Stimulated activated CD8-positive, alpha-beta memory T cell treated with anti-CD3 and anti-CD28 coated beads, Interleukin-2, amount 100 ng/mL, for 1 hour (primary cell): Measurements from ENCODE around the gene TRIO.

ENCODE experiments used
- DNase-seq, 2 donors: peaks; one replicate each; pipeline ENCODE4 v3.0.0-alpha.2; 2020; ENCODE audit warnings: low read depth in 2 of 2

The TRIO gene

GRCh38 chr5:14411216-14411615, 268.1 kb downstream of the TRIO start:
- DNase-seq: no peak

GRCh38 chr5:14413331-14413750, 270.2 kb downstream of the TRIO start:
- no peak for DNase-seq

DNA sequence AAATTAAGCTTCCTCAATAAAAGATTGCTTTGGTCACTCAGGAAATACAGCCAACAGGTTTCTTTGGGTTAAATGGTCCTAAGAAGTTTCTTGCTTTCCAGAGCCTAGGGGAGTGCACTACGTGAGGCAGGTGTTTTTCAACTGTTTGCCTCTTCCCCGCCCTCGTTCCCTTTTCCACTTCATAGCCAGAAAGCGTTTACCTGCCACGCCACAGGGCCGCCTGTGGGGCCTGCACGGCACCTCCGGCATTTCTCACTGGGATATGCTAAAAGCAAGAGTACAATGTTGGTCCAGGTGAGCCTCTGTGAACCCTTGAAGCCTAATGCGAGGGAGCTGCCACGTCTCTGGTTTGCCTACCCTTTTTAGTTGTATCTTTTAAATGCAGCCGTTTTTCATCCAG, 270.9 kb downstream of the TRIO start:
- DNase-seq: no peak

GRCh38 chr5:14414656-14415023, 271.5 kb downstream of the TRIO start:
- no peak for DNase-seq

GRCh38 chr5:14415024-14415697, 272.0 kb downstream of the TRIO start:
- no peak for DNase-seq

- no peak for DNase-seq
Measured at GRCh38 chr5:14415698-14416074, 272.5 kb downstream of the TRIO start.

DNA sequence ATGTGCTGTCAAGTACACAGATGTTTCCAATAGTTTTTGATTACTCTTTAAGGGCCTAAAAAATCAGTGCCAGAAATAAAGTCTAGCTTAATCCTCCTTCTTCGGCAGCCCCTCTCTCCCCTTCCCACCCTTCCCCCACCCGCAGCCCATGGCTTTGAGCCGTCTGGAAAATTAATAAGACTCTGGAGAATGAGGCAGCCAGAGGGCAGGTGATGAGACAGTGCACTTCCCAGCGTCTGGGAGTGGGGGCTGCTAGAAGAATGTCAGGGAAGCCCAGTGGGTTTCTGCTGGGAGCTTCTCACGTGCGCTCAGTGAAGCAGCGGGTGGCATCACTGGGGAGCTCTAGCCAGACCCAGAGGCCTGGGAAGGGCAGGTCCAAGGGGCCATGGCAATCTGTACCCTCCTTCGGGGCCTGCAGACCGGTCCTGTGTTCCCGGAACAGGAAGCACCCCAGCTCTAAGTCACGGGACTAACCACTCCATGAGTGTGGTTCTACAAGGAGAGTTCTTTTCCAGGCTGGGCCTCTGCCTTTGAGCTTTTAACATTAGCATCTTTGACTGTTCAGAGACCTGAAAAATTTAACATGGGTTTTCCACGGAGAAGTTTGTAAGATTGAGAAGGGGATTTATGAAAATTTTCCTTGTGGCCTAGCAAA, 273.6 kb downstream of the TRIO start:
- no peak for DNase-seq

GRCh38 chr5:14417276-14417730, 274.2 kb downstream of the TRIO start:
- no peak for DNase-seq

- no peak for DNase-seq
Measured at GRCh38 chr5:14417792-14418765, 274.9 kb downstream of the TRIO start.

GRCh38 chr5:14419686-14420085, 276.5 kb downstream of the TRIO start:
- DNase-seq: no peak

- no peak for DNase-seq
Measured at GRCh38 chr5:14420101-14420811, 277.1 kb downstream of the TRIO start.

GRCh38 chr5:14421851-14422250, 278.7 kb downstream of the TRIO start:
- DNase-seq: no peak

DNA sequence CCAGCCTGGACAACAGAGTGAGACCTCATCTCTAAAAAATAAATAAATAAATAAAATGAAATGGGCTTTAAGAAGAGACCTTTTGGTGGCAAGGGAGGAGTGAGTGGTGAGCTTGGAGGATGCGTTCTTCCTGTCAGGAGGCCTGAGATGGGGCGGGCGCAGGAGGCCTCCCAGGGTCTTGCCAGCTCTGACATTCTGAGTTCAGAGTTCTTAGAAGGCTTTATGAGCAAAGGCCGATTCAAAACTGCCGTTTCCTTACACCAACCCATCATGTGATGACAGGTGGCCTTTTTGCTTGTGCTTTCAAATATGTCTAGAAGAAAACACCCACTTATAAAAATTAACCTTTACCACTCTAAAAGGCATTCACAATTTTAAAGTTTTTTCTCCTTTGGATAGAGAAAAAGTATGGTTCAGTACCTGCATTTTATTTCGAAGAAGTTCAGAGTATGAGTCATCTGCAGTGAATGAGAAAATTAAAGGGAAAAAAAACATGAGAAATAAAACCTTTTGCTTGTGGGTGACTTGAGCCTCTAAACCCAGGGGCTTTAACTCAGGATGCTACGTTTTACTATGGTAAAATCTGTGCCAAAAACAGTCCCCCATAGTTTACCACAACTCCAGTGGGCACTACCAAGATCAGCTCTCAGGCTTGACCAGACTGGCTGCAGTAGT, 281.0 kb downstream of the TRIO start:
- no peak for DNase-seq

- DNase-seq: no peak
Measured at GRCh38 chr5:14425559-14425958, 282.4 kb downstream of the TRIO start.

DNA sequence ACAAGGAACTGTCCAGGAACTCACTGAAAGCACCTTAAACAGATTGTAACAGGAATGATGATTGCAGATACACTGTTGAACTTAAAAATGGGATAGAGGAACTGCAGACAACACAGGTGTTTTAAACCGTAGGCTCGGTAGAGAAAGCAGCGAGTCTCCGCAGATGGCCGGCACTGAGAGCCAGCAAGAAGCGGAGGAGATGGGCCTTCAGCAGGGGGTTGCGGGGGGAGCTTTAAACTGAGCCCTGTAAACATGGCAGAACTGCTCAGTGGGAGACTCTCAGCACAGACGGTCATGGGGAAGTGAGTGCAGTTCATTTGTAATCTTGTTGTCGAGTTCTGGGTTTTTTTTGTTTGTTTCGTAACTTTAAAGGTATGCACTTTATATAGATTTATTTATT, 283.4 kb downstream of the TRIO start:
- DNase-seq: no peak

DNA sequence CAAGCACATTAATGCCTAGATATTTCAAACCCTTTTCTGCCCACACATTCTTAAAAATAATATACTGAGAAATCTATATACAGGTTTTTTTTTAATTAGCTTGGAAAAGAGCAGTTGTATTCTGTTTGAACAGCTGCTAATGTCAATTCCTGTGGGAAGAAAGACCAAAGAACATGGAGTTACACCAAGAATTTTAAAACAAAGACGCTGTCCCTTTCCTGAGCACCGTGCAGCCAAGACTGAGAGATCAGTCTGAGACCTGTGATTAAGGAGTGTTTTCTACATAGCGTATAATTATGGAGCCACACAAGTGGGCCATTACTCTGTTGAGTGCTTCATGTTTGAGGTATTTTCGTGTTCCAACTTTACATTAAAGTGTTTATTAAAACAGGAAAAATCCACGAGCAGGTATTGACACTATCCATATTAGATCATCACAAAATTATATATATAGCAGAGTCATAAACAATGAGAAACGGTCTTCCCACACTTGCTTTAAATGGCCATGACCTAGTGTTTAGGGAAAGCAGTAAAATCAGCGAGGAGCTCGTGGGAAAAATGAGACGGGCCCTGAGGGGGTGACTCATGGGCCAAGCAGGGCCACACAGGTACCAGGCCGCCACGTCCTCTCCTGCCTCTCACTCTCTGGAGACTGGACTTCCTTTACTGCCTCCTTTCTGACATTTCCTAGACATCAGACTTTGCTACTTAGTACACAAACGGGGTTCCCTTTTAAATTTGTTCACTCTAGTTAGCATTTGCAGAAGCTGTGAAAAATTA, 285.4 kb downstream of the TRIO start:
- no peak for DNase-seq

DNA sequence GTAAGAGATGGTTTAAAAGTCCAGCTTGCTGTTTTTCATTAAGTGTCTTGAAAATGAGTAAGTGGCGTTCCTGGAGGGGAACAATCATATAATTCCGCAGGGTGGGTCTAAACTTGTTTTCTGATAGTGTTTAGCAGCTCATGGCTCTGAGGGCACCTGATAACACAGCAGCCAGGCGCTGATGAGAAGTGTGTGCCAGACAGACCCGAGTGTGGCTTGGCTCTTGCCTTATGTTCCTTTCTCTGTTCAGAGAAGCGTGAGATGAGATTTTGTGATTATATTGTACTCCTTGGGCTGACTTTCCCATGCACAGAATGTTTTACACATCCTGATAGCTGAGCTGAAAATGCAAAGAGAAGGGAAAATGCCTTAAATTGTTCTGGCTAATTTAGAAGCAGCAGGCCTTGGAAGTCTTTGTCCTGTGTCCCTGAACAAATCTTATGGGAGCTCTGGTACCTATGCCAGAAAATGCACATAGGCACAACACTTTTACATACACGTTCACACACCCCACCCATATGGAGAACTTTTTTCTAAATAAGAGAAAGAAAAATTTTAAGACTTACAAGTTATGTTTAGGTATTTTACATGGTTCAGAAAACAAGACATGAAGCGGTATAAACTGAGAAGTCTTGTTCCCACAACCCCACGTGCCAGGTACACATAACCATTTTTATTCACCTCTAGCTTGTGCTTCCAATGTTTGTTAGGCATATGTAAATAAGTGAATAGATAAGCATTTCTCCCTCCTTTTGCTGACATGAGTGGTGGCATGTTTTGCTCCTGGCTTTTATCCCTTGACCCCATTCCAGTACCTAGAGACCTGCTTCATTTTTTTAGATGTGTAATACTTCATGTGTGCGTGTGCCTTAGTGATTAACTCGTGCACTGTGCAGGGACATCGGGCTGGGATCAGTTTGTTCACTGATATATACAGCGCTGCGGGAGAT, 286.2 kb downstream of the TRIO start:
- DNase-seq: no peak

GRCh38 chr5:14431534-14431933, 288.4 kb downstream of the TRIO start:
- no peak for DNase-seq

DNA sequence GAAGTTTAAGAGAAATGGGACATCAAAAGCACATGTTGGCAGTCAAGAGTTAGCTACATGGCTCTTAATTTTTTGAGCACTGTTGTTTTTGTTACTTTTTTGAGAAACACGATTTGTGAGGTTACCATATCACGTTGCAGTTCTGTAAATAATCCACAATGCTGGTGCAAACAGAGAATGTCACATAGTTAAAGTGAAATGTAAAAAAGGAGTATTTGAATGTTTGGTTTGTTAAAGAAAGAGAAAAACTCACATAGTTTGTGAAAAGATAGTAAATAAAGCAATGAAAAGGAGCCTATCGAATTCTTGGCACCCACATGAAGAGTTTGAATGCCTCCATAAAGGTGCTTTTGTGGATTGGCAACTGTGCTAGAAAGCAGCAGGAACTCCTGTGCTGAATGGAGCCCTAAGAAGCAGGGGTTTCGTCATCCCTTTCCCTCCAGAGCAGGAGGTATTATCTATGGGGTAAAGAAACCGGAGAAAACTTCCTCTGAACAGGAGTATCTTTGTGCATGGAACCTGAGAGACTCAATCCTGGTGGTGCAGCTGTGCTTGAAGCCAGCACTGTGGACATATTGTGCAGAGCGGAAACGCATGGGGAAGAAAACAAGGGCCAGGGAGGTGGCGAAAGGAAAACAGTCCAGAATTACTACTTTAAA, 289.9 kb downstream of the TRIO start:
- no peak for DNase-seq
